HepG2 (cell line): ENCODE results near the gene INF2. TPM values are rescaled to one million over a fixed set of nuclear protein-coding genes. Genes with fewer than 3 reads are reported as not detected.

Experiments used
- EEA1 ChIP-seq: sonication (generic); formaldehyde crosslinking; IDR thresholded peaks from 2 replicates; pipeline ENCODE4 v1.5.1; 2020; ENCODE audit warnings: mild to moderate bottlenecking, missing genetic modification reagents, borderline replicate concordance
- GABPB1 ChIP-seq: IDR thresholded peaks from 2 replicates; pipeline ENCODE4 v1.6.1; 2016; ENCODE audit warnings: mild to moderate bottlenecking, missing genetic modification reagents, moderate library complexity, missing compliant biosample characterization
- GTF3A ChIP-seq: sonication (generic); formaldehyde crosslinking; conservative IDR thresholded peaks from 2 replicates; pipeline ENCODE4 v1.4.0; 2020; ENCODE audit warnings: mild to moderate bottlenecking, missing genetic modification reagents
- HNF1B ChIP-seq: sonication (generic); formaldehyde crosslinking; IDR thresholded peaks from 2 replicates; pipeline ENCODE4 v1.5.1; 2020; ENCODE audit warnings: mild to moderate bottlenecking, moderate library complexity, missing genetic modification reagents
- PRDM15 ChIP-seq: sonication (generic); formaldehyde crosslinking; IDR thresholded peaks from 2 replicates; pipeline ENCODE4 v1.4.0; 2020; ENCODE audit warnings: missing genetic modification reagents
- SALL1 ChIP-seq: sonication (generic); formaldehyde crosslinking; IDR thresholded peaks from 2 replicates; pipeline ENCODE4 v1.8.0; 2022; ENCODE audit warnings: mild to moderate bottlenecking, missing genetic modification reagents
- TEAD3 ChIP-seq: optimal IDR thresholded peaks from 2 replicates; pipeline ENCODE3; 2016; ENCODE audit warnings: borderline replicate concordance
- U2AF1 ChIP-seq: fragments of 200-400 bp; formaldehyde crosslinking; optimal IDR thresholded peaks from 2 replicates; pipeline ENCODE3; 2017; ENCODE audit warnings: mild to moderate bottlenecking, low read depth, low read length
- ZFY ChIP-seq: sonication (generic); formaldehyde crosslinking; IDR thresholded peaks from 2 replicates; pipeline ENCODE4 v1.4.0; 2020; ENCODE audit warnings: missing genetic modification reagents
- ZIK1 ChIP-seq: sonication (generic); formaldehyde crosslinking; IDR thresholded peaks from 2 replicates; pipeline ENCODE4 v1.5.0; 2020; ENCODE audit warnings: mild to moderate bottlenecking, low read depth, missing genetic modification reagents, borderline replicate concordance
- ZKSCAN1 ChIP-seq: fragments of 150-350 bp; IDR thresholded peaks from 2 replicates; pipeline ENCODE4 v1.6.1; 2014; ENCODE audit warnings: low read length
- ZNF143 ChIP-seq: sonication (generic); formaldehyde crosslinking; IDR thresholded peaks from 2 replicates; pipeline ENCODE4 v1.4.0; 2020; ENCODE audit warnings: missing genetic modification reagents
- ZNF253 ChIP-seq: sonication (generic); formaldehyde crosslinking; IDR thresholded peaks from 2 replicates; pipeline ENCODE4 v1.8.0; 2022; ENCODE audit warnings: mild to moderate bottlenecking, missing genetic modification reagents, borderline replicate concordance
- ZNF501 ChIP-seq: sonication (generic); formaldehyde crosslinking; IDR thresholded peaks from 2 replicates; pipeline ENCODE4 v1.5.1; 2020; ENCODE audit warnings: mild to moderate bottlenecking, moderate library complexity, missing genetic modification reagents
- ZSCAN5A ChIP-seq: sonication (generic); formaldehyde crosslinking; IDR thresholded peaks from 2 replicates; pipeline ENCODE4 v1.8.0; 2022; ENCODE audit warnings: mild to moderate bottlenecking, missing genetic modification reagents, borderline replicate concordance
- polyA plus RNA-seq, 8 experiments: library from polyadenylated mRNA; depleted of rRNA in 3 of 8; stranded (reverse) in 7 of 8; unstranded in 1 of 8; fragments of >200 nt; fragmentation: Illumina TruSeq in 4 of 8; extraction: Trizol in 4 of 8; gene quantifications; 2 replicates each; pipeline versions ENCODE4 v1.2.1 to v1.2.3, GENCODE V29; 2011 to 2016; ENCODE audit warnings: low read depth in 4 of 8, missing spikeins in 1 of 8, mixed read lengths in 1 of 8; ENCODE audit not compliant: insufficient read depth in 1 of 8
- total RNA-seq, 5 experiments: library from RNA; depleted of rRNA; stranded (reverse); fragments of >200 nt; fragmentation: Illumina TruSeq; extraction: Trizol; gene quantifications; 2 replicates each; pipeline ENCODE4 v1.2.3, GENCODE V29; 2016; ENCODE audit warnings: low read depth in 1 of 5
- TF ChIP-seq, protein P1 (sequence below): sonication (generic); formaldehyde crosslinking; IDR thresholded peaks from 2 replicates; pipeline ENCODE4; 2020; ENCODE audit warnings: missing genetic modification reagents, mild to moderate bottlenecking, borderline replicate concordance
- TF ChIP-seq, protein P2 (sequence below): sonication (generic); formaldehyde crosslinking; IDR thresholded peaks from 2 replicates; pipeline ENCODE4 v1.9.0; 2022; ENCODE audit warnings: missing genetic modification reagents, mild to moderate bottlenecking, borderline replicate concordance

Gene INF2
- total and polyA plus RNA-seq, 2 of the 13 experiments (the other 11 are each of a cell fraction or from before 2014, with no cell fraction given), result 16.4 to 26.4 TPM

- peak; percentile 43; the same call in 1 of the 2 replicates for TF ChIP-seq GABPB1
- TF ChIP-seq, protein P1, sequence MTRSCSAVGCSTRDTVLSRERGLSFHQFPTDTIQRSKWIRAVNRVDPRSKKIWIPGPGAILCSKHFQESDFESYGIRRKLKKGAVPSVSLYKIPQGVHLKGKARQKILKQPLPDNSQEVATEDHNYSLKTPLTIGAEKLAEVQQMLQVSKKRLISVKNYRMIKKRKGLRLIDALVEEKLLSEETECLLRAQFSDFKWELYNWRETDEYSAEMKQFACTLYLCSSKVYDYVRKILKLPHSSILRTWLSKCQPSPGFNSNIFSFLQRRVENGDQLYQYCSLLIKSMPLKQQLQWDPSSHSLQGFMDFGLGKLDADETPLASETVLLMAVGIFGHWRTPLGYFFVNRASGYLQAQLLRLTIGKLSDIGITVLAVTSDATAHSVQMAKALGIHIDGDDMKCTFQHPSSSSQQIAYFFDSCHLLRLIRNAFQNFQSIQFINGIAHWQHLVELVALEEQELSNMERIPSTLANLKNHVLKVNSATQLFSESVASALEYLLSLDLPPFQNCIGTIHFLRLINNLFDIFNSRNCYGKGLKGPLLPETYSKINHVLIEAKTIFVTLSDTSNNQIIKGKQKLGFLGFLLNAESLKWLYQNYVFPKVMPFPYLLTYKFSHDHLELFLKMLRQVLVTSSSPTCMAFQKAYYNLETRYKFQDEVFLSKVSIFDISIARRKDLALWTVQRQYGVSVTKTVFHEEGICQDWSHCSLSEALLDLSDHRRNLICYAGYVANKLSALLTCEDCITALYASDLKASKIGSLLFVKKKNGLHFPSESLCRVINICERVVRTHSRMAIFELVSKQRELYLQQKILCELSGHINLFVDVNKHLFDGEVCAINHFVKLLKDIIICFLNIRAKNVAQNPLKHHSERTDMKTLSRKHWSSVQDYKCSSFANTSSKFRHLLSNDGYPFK (CRISPR knock-in tag), result 0 out of 2 replicates have a peak, but pooled peaks have one; percentile 25
- no peak for TF ChIP-seq ZSCAN5A (CRISPR knock-in tag)
- TF ChIP-seq TEAD3 (CRISPR knock-in tag), result peak; percentile 21
- peak; percentile 59; the same call in 1 of the 2 replicates for TF ChIP-seq ZNF143 (CRISPR knock-in tag)
- TF ChIP-seq EEA1 (CRISPR knock-in tag), result no peak
- no peak for TF ChIP-seq GTF3A
- no peak for TF ChIP-seq PRDM15 (CRISPR knock-in tag)
- TF ChIP-seq HNF1B, result peak; percentile 62; the same call in 1 of the 2 replicates
- TF ChIP-seq ZNF501, result 0 out of 2 replicates have a peak, but pooled peaks have one; percentile 18
- TF ChIP-seq, protein P2, sequence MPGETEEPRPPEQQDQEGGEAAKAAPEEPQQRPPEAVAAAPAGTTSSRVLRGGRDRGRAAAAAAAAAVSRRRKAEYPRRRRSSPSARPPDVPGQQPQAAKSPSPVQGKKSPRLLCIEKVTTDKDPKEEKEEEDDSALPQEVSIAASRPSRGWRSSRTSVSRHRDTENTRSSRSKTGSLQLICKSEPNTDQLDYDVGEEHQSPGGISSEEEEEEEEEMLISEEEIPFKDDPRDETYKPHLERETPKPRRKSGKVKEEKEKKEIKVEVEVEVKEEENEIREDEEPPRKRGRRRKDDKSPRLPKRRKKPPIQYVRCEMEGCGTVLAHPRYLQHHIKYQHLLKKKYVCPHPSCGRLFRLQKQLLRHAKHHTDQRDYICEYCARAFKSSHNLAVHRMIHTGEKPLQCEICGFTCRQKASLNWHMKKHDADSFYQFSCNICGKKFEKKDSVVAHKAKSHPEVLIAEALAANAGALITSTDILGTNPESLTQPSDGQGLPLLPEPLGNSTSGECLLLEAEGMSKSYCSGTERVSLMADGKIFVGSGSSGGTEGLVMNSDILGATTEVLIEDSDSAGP (CRISPR knock-in tag), result peak; percentile 27; the same call in 1 of the 2 replicates
- no peak for TF ChIP-seq U2AF1
- no peak for TF ChIP-seq ZNF253 (CRISPR knock-in tag)
- TF ChIP-seq ZFY (CRISPR knock-in tag), result no peak
- TF ChIP-seq SALL1 (CRISPR knock-in tag), result 0 out of 2 replicates have a peak, but pooled peaks have one; percentile 12
- TF ChIP-seq ZIK1 (CRISPR knock-in tag), result no peak
- TF ChIP-seq ZKSCAN1, result no peak
Measured at GRCh38 chr14:104639885-104640548, 49.4 kb upstream of the INF2 start (continued).
